Erythroblast (primary cell): ENCODE data around the gene ACAD10.

Experiments
- GATA1 ChIP-seq: IDR thresholded peaks from 2 replicates; pipeline ENCODE4 v1.6.1; 2011; ENCODE audit warnings: low read depth, mild to moderate bottlenecking, control low read depth, low read length, moderate library complexity
- POLR2A ChIP-seq: IDR thresholded peaks from 2 replicates; pipeline ENCODE4 v1.6.1; 2011; ENCODE audit warnings: mild to moderate bottlenecking, low read length

GRCh38 chr12:111767362-111768158 is 81.7 kb downstream of the ACAD10 start:
- TF ChIP-seq POLR2A (no peak), GATA1 (no peak)
